ENCODE data around the gene KCNJ6. TPM values are rescaled to one million over a fixed set of nuclear protein-coding genes. Genes with fewer than 3 reads are reported as not detected.

Gene KCNJ6
- total RNA-seq, 1 donor from 2014 or later, result not detected

- no peak for TF ChIP-seq POLR2A (IDR thresholded peaks at IDR 0.05)
- no peak for TF ChIP-seq CTCF (IDR thresholded peaks at IDR 0.05)
- TF ChIP-seq POLR2AphosphoS5 (IDR thresholded peaks at IDR 0.05; ENCODE audit: insufficient read depth in 1 of 2, low read depth in 1 of 2), result no peak
- no peaks in the 10 kb centered on the region for H3K27me3 ChIP-seq
These were observed 293.1 kb downstream of the KCNJ6 start for GRCh38 chr21:37623183-37623582.

GRCh38 chr21:37622755-37623154 lies 293.5 kb downstream of the KCNJ6 start:
- no peak for DNase-seq (ENCODE audit: extremely low spot score in 2 of 2)

More at GRCh38 chr21:37623183-37623582, 293.1 kb downstream of the KCNJ6 start:
- Histone ChIP-seq H3K27ac (no peak overlapping the region), H3K36me3 (no peaks in the 10 kb centered on the region), H3K4me1 (no peaks in the 10 kb centered on the region), H3K4me3 (no peak overlapping the region), H3K9me3 (no peaks in the 10 kb centered on the region)
- intact Hi-C loops (cut with DNase I), result no loop called here
- no peak for DNase-seq (ENCODE audit: extremely low spot score in 2 of 2)

GRCh38 chr21:37620401-37620800 lies 295.9 kb downstream of the KCNJ6 start:
- no peaks in the 10 kb centered on the region for H3K27me3 ChIP-seq
- TF ChIP-seq POLR2A (IDR thresholded peaks at IDR 0.05) (no peak), POLR2AphosphoS5 (IDR thresholded peaks at IDR 0.05; ENCODE audit: insufficient read depth in 1 of 2, low read depth in 1 of 2) (no peak), CTCF (IDR thresholded peaks at IDR 0.05) (no peak)
- H3K27ac ChIP-seq, result no peak overlapping the region
- H3K36me3 ChIP-seq, result no peaks in the 10 kb centered on the region
- intact Hi-C loops (cut with DNase I), result no loop called here
- no peak for DNase-seq (ENCODE audit: extremely low spot score in 2 of 2)
- no peaks in the 10 kb centered on the region for H3K4me1 ChIP-seq
- H3K9me3 ChIP-seq, result no peaks in the 10 kb centered on the region
- no peak overlapping the region for H3K4me3 ChIP-seq

More at GRCh38 chr21:37622755-37623154, 293.5 kb downstream of the KCNJ6 start:
- TF ChIP-seq POLR2AphosphoS5 (IDR thresholded peaks at IDR 0.05; ENCODE audit: insufficient read depth in 1 of 2, low read depth in 1 of 2), result no peak
- no peak for TF ChIP-seq CTCF (IDR thresholded peaks at IDR 0.05)
- TF ChIP-seq POLR2A (IDR thresholded peaks at IDR 0.05), result no peak
- Histone ChIP-seq H3K4me1 (no peaks in the 10 kb centered on the region), H3K4me3 (no peak overlapping the region), H3K9me3 (no peaks in the 10 kb centered on the region), H3K36me3 (no peaks in the 10 kb centered on the region), H3K27me3 (no peaks in the 10 kb centered on the region), H3K27ac (no peak overlapping the region)
- intact Hi-C loops (cut with DNase I), result no loop called here

GRCh38 chr21:37619464-37619974 lies 296.7 kb downstream of the KCNJ6 start:
- Histone ChIP-seq H3K36me3 (no peaks in the 10 kb centered on the region), H3K27me3 (no peaks in the 10 kb centered on the region), H3K27ac (no peak overlapping the region), H3K4me3 (no peak overlapping the region), H3K9me3 (no peaks in the 10 kb centered on the region), H3K4me1 (no peaks in the 10 kb centered on the region)
- TF ChIP-seq POLR2AphosphoS5 (IDR thresholded peaks at IDR 0.05; ENCODE audit: insufficient read depth in 1 of 2, low read depth in 1 of 2), result no peak
- TF ChIP-seq POLR2A (IDR thresholded peaks at IDR 0.05), result no peak
- TF ChIP-seq CTCF (IDR thresholded peaks at IDR 0.05), result no peak
- no peak for DNase-seq (ENCODE audit: extremely low spot score in 2 of 2)
- intact Hi-C loops (cut with DNase I), result no loop called here

- no peak for DNase-seq (ENCODE audit: extremely low spot score in 2 of 2)
- TF ChIP-seq CTCF (IDR thresholded peaks at IDR 0.05) (no peak), POLR2AphosphoS5 (IDR thresholded peaks at IDR 0.05; ENCODE audit: insufficient read depth in 1 of 2, low read depth in 1 of 2) (no peak), POLR2A (IDR thresholded peaks at IDR 0.05) (no peak)
- no peaks in the 10 kb centered on the region for H3K9me3 ChIP-seq
These were observed 298.2 kb downstream of the KCNJ6 start for GRCh38 chr21:37618081-37618480.

More at GRCh38 chr21:37618081-37618480, 298.2 kb downstream of the KCNJ6 start:
- H3K27ac ChIP-seq, result no peak overlapping the region
- H3K27me3 ChIP-seq, result no peaks in the 10 kb centered on the region
- H3K36me3 ChIP-seq, result no peaks in the 10 kb centered on the region
- H3K4me3 ChIP-seq, result no peak overlapping the region
- intact Hi-C loops (cut with DNase I), result no loop called here
- H3K4me1 ChIP-seq, result no peaks in the 10 kb centered on the region
